HG03439 (cell line): ENCODE results near the gene NSMCE1.
"Not testable (repeated sequence)": the region's sequence is repeated elsewhere in the genome, so short reads cannot be mapped to it uniquely, and the experiment has no call there.

Experiments
- ATAC-seq: cut with Tn5 transposase; IDR thresholded peaks from one replicate; pipeline ENCODE4 v1.9.1; 2021; ENCODE audit warnings: mild to moderate bottlenecking, moderate library complexity; ENCODE audit not compliant: unreplicated experiment

The NSMCE1 gene

GRCh38 chr16:27303256-27304100, 34.9 kb upstream of the NSMCE1 start:
- ATAC-seq, result no peak

- no peak for ATAC-seq
Measured at GRCh38 chr16:27302126-27302525, 33.6 kb upstream of the NSMCE1 start.

- no peak for ATAC-seq
Measured at GRCh38 chr16:27301236-27301861, 32.8 kb upstream of the NSMCE1 start.

- ATAC-seq, result no peak
Measured at GRCh38 chr16:27298132-27298531, 29.6 kb upstream of the NSMCE1 start.

- ATAC-seq, result no peak
Measured at GRCh38 chr16:27293343-27293742, 24.8 kb upstream of the NSMCE1 start.

GRCh38 chr16:27291722-27292240, 23.2 kb upstream of the NSMCE1 start:
- ATAC-seq, result no peak

- no peak for ATAC-seq
Measured at GRCh38 chr16:27291106-27291505, 22.5 kb upstream of the NSMCE1 start.

GRCh38 chr16:27290562-27290961, 22.0 kb upstream of the NSMCE1 start:
- no peak for ATAC-seq

GRCh38 chr16:27289669-27290068, 21.1 kb upstream of the NSMCE1 start:
- no peak for ATAC-seq

- not testable (repeated sequence) for ATAC-seq
Measured at GRCh38 chr16:27288313-27288712, 19.7 kb upstream of the NSMCE1 start.

GRCh38 chr16:27287887-27288286, 19.3 kb upstream of the NSMCE1 start:
- ATAC-seq, result no peak

GRCh38 chr16:27287051-27287811, 18.7 kb upstream of the NSMCE1 start:
- ATAC-seq, result no peak

- ATAC-seq, result no peak
Measured at GRCh38 chr16:27286451-27286850, 17.9 kb upstream of the NSMCE1 start.

GRCh38 chr16:27285676-27286196, 17.2 kb upstream of the NSMCE1 start:
- ATAC-seq, result no peak

GRCh38 chr16:27284865-27285675, 16.5 kb upstream of the NSMCE1 start:
- ATAC-seq, result no peak

GRCh38 chr16:27281243-27281642, 12.7 kb upstream of the NSMCE1 start:
- ATAC-seq, result no peak

- no peak for ATAC-seq
Measured at GRCh38 chr16:27275394-27275793, 6.8 kb upstream of the NSMCE1 start.

- ATAC-seq, result not testable (repeated sequence)
Measured at GRCh38 chr16:27274424-27274874, 5.9 kb upstream of the NSMCE1 start.

GRCh38 chr16:27273670-27274423, 5.3 kb upstream of the NSMCE1 start:
- ATAC-seq, result no peak

GRCh38 chr16:27273330-27273669, 4.7 kb upstream of the NSMCE1 start:
- ATAC-seq, result no peak
